HG02678 (cell line): ENCODE measurements around the gene FOXF2.
"Not testable (repeated sequence)": the region's sequence is repeated elsewhere in the genome, so short reads cannot be mapped to it uniquely, and the experiment has no call there.

ENCODE experiments used
- ATAC-seq: cut with Tn5 transposase; IDR thresholded peaks from one replicate; pipeline ENCODE4 v1.9.1; 2021; ENCODE audit warnings: mild to moderate bottlenecking, moderate library complexity; ENCODE audit not compliant: unreplicated experiment

Gene FOXF2

GRCh38 chr6:1389369-1390132 is at the start of gene FOXF2:
Gene FOXF2, plus strand, starts transcription at chr6:1389576. Its CDS starts 372 bp downstream, at chr6:1389948.
- ATAC-seq: no peak

- no peak for ATAC-seq
Measured at GRCh38 chr6:1346101-1346500, 43.3 kb upstream of the FOXF2 start.

GRCh38 chr6:1346558-1347091 is 42.8 kb upstream of the FOXF2 start:
- no peak for ATAC-seq

GRCh38 chr6:1347161-1347560 is 42.2 kb upstream of the FOXF2 start:
- ATAC-seq: no peak

- ATAC-seq: no peak
Measured at GRCh38 chr6:1348675-1349074, 40.7 kb upstream of the FOXF2 start.

GRCh38 chr6:1349655-1350054 is 39.7 kb upstream of the FOXF2 start:
- no peak for ATAC-seq

- no peak for ATAC-seq
Measured at GRCh38 chr6:1351381-1352008, 37.9 kb upstream of the FOXF2 start.

GRCh38 chr6:1355068-1355467 is 34.3 kb upstream of the FOXF2 start:
- ATAC-seq: not testable (repeated sequence)

- not testable (repeated sequence) for ATAC-seq
Measured at GRCh38 chr6:1361717-1362116, 27.7 kb upstream of the FOXF2 start.

GRCh38 chr6:1362643-1363042 is 26.7 kb upstream of the FOXF2 start:
- no peak for ATAC-seq

GRCh38 chr6:1363298-1363697 is 26.1 kb upstream of the FOXF2 start:
- ATAC-seq: no peak

- no peak for ATAC-seq
Measured at GRCh38 chr6:1363729-1364572, 25.4 kb upstream of the FOXF2 start.

GRCh38 chr6:1364791-1365190 is 24.6 kb upstream of the FOXF2 start:
- no peak for ATAC-seq

GRCh38 chr6:1365686-1366085 is 23.7 kb upstream of the FOXF2 start:
- no peak for ATAC-seq

- ATAC-seq: no peak
Measured at GRCh38 chr6:1367771-1368170, 21.6 kb upstream of the FOXF2 start.

GRCh38 chr6:1368940-1369339 is 20.4 kb upstream of the FOXF2 start:
- ATAC-seq: no peak

GRCh38 chr6:1369695-1370094 is 19.7 kb upstream of the FOXF2 start:
- ATAC-seq: not testable (repeated sequence)

- no peak for ATAC-seq
Measured at GRCh38 chr6:1371933-1372332, 17.4 kb upstream of the FOXF2 start.

- ATAC-seq: no peak
Measured at GRCh38 chr6:1372690-1373089, 16.7 kb upstream of the FOXF2 start.

- ATAC-seq: no peak
Measured at GRCh38 chr6:1376653-1377052, 12.7 kb upstream of the FOXF2 start.

- no peak for ATAC-seq
Measured at GRCh38 chr6:1377526-1377925, 11.8 kb upstream of the FOXF2 start.
